H1 (cell line): ENCODE measurements around the gene METTL22.

Experiments used
- CTCF ChIP-seq, 3 experiments: IDR thresholded peaks; 1 replicate in 2 of 3; 2 replicates in 1 of 3; pipeline versions ENCODE4 v1.5.1 to v1.6.1; 2011; ENCODE audit warnings: low read length in 3 of 3, mild to moderate bottlenecking in 3 of 3, inconsistent platforms in 2 of 3, low read depth in 1 of 3, moderate library complexity in 1 of 3; ENCODE audit not compliant: insufficient read depth in 1 of 3; ENCODE audit errors: control extremely low read depth in 1 of 3
- EZH2 ChIP-seq: fragments of 200-600 bp; sonication (generic); IDR thresholded peaks from 2 replicates; pipeline ENCODE4 v1.7.1; 2012; ENCODE audit warnings: low read depth, mild to moderate bottlenecking, moderate library complexity, low read length, inconsistent platforms; ENCODE audit not compliant: severe bottlenecking
- POLR2A ChIP-seq, 2 experiments: IDR thresholded peaks; 1 replicate in 1 of 2; 2 replicates in 1 of 2; pipeline ENCODE4 v1.6.1; 2011; ENCODE audit warnings: low read depth in 2 of 2, low read length in 2 of 2, mild to moderate bottlenecking in 2 of 2; ENCODE audit errors: control extremely low read depth in 1 of 2
- SIX5 ChIP-seq: IDR thresholded peaks from 2 replicates; pipeline ENCODE4 v1.6.1; 2011; ENCODE audit warnings: mild to moderate bottlenecking, low read depth, low read length

DNA sequence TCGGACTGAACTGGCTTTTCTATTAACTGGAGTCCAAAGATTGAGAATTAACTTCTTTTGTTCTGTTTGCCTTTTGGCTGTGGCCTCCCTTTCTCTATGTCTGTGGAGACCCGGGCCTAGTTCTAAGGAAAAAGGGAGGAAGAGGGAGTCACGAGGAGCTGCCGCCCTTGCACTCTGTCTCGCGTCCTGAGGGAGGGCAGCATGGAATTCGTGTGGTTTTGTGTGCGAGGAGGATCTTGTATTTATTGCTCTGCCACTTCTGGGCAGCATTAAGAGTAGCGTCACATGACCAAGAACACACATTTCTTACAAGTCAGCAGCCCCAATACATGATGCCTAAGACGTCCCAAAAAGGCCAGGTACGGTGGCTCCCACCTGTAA lies 23.6 kb downstream of the METTL22 start:
- TF ChIP-seq POLR2A (IDR thresholded peaks at IDR 0.05; ENCODE audit: control extremely low read depth in 1 of 2, low read depth in 2 of 2, low read length in 2 of 2) (no peak), EZH2 (no peak), CTCF (IDR thresholded peaks at IDR 0.05; ENCODE audit: control extremely low read depth in 1 of 3, insufficient read depth in 1 of 3, low read depth in 1 of 3, low read length in 3 of 3) (no peak), SIX5 (no peak)
